Hepatic stellate cell (primary cell): Measurements from ENCODE around the gene NOL4L.

Experiments used
- DNase-seq: peaks from one replicate; pipeline ENCODE4 v3.0.0; 2011; ENCODE audit warnings: low spot score

Gene NOL4L, protein sequence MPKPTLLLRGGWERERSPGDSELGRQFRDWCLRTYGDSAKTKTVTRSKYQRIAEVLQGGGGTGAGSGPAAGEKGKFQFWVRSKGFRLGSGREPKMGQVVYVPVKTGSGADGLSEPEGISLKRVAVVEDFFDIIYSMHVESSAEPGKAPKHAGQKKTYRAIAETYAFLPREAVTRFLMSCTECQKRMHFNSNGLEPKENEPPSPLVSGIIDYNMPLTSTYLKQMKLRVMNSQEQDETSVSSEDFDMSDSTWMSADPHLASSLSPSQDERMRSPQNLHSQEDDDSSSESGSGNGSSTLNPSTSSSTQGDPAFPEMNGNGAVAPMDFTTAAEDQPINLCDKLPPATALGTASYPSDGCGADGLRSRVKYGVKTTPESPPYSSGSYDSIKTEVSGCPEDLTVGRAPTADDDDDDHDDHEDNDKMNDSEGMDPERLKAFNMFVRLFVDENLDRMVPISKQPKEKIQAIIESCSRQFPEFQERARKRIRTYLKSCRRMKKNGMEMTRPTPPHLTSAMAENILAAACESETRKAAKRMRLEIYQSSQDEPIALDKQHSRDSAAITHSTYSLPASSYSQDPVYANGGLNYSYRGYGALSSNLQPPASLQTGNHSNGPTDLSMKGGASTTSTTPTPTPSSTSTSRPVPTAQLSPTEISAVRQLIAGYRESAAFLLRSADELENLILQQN

GRCh38 chr20:32585011-32585585 lies at the start of gene NOL4L:
NOL4L (minus strand) TSS chr20:32585333; CDS start chr20:32584890, 443 bp downstream.
- DNase-seq = peak; percentile 45

GRCh38 chr20:32634041-32634805 lies 49.1 kb upstream of the NOL4L start:
- no peak for DNase-seq

GRCh38 chr20:32632461-32633354 lies 47.6 kb upstream of the NOL4L start:
- DNase-seq = no peak

DNA sequence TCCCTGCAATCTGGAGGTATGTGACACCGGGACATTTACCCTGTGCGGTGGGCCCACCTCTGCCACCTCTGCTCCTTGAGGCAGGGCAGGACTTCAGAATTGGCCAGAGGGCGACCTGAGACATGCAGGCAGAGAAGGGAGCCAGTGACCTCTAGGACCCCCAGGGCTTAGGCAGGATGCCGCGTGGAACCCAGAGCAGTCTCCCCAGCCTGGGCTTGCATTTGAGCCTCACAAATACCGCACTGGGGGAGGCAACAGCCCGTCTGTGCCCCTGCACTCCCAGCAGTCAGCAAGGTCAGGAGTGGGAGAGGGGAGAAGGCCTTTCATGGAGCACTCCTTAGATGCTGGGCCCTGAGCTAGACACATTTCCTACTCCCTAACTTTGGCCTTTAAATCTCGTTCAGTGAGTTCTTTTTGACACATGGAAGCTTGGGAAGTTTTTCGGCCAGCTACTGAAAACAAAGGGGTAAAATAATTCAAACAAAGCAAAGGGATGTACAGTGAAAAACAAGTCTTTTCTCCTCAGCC lies 46.9 kb upstream of the NOL4L start:
- no peak for DNase-seq

DNA sequence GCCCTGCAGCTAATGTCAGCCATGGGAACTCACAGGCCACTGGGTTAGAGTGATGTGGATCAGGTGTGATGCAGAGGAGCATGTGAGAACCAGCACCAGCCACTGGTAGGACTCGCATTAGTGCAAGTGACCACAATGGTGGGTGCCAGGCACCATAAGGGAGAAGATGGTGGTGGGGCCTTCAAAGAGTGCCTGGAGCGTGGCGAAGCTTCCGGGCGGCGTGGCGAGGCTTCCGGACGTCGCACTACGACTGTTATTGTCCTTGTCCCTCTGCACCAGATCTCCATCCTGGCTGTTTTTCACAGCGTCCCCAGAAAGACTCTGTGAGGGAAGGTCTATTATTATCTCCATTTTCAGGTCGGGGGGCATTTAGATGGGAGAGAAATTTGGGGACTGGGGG lies 44.7 kb upstream of the NOL4L start:
- no peak for DNase-seq

DNA sequence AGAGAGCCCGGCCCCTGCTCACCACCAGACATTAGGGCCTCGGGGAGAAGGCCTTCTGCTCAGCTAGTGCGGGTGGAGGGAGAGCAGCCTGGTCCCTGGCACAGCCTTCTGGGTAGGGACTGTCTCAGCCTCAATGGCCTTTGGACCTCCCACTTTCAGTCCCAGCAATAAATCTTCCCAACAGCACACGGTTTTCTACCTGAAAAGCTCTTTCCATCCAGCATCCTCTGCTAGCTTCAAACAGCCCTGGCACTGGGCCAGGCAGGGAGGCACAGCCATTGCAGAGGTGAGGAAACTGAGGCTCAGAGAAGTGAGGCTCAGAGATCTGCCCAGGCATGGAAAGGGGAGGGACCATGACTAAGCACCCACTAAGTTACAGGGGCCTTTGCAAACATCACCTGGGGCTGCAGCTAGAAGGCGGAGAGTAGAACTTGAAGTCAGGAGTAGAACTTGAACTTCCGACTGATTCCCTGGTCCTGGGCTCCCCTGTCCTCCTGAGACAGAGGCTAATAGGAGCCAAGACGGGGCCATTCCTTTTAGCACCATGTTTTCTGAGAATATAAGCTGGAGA lies 43.9 kb upstream of the NOL4L start:
- DNase-seq = no peak

GRCh38 chr20:32626859-32627636 lies 41.9 kb upstream of the NOL4L start:
- DNase-seq = no peak

DNA sequence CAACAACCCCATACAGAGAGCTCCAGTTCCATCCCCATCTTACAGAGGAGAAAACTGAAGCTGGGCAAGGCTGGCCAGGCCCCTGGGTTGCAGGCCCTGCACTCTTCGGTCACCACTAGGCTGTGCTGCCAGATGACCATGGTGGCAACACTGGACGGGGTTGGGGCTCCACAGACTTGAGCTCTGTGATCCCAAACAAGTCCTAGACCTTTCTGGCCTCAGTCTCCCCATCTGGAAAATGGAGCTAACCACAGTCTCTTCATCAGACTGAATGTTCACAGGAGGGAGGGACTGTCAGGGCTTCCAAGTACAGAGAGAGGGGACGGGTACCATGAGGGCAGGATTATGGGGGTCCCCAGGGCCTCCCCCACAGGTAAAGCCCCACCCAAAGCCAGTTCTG lies 41.3 kb upstream of the NOL4L start:
- no peak for DNase-seq

DNA sequence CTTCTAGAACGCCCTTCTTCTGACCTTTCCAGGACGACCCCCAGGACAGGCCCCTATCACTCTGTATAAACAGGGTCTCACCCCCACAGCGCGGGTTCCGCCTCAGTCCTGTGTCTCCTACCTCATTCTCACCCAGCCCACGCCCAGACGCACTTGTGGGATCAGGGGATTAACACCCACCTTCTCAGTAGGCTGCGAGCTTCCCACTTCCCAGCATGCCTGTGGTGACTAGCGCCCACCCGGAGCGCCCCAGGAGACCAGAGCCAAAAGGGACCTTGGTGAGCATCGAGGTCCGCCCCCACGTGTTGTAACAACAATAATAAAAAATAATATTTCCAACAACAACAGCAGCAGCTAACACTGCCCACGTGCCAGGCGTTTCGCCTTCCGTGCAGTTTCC lies 40.9 kb upstream of the NOL4L start:
- DNase-seq = no peak

DNA sequence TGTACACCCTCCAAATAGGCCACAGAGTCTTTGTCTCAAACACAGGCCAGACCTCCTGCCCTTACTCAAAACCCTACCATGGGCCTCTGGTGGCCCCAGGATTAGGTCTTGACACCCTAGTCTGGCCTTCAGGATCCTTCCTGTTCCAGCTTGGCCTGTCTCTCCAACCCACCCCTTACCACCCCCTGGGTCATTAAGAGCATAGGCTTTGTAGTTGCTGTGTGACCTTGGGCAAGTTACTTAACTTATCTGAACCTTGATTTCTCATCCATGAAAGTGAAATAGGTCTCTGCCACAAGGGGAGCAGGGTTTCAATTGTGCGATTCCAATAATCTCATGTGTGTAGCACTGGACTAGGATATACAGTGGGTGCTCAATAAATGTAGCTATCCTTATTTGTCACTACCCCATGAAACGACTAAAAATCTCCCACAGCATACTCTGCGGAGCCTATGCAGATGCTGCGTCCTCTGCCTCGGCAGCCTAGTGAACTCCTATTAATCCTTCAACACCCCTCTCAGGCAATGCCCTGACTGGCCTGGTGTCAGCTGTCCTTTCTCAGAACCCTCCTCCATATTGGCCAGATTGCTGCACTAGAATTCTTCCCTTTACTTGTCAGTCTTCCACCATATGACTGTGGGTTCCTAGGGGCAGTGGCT lies 39.7 kb upstream of the NOL4L start:
- no peak for DNase-seq

DNA sequence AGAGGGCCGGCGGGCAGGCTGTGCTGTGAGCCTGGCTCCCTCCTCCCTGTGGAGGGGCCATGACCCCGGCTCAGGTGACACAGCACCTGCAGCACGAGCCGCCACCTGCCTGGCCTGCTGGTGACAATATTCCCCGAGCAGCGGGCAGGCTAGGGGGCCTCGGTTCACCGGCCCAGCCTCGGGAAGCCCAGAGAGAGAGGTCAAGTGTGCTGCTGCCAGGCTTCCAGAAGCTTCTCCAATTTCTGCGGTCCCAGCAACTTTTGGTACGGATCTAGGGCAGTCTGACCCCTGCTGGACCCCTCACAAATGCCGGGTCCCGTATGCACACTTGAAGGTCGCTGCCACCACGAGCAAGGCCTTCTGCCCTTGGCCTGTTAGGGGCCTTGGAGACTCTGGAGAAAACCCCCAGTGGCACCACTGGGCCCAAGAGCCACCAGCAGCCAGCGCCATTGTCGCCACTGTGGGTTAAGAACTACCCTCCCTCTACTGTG lies 38.6 kb upstream of the NOL4L start:
- no peak for DNase-seq

- no peak for DNase-seq
Observed at GRCh38 chr20:32622585-32623468, 37.7 kb upstream of the NOL4L start.

DNA sequence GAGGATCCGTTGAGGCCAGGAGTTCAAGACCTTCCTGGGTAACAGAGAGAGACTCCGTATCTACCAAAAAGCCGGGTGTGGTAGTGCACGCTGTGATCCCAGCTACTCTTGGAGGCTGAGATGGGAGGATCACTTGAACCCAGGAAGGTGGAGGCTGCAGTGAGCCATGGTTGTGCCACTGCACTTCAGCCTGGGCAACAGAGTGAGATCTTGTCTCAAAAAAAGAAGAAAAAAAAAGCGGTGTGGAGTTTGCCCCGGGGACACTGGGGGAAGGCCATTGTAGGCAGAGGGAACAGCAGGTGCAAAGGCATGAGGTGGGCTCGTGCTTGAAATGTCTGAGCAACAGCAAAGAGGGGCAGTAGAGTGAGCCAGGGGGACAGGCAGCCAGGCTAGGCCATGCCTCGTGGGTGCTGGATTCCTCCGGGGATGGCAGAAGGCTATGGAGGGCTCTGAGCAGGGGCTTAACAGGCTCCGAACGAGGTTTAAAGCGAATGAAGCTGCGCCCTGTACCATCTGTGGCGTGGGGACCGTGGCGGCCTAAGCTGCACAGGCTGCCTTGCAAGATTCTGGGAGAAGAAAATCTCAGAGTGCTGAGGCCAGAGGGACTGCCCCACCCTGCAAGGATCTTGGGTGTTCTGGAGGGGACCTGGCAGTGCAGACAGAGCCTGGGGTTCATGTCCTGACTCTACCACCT lies 36.9 kb upstream of the NOL4L start:
- DNase-seq = no peak

DNA sequence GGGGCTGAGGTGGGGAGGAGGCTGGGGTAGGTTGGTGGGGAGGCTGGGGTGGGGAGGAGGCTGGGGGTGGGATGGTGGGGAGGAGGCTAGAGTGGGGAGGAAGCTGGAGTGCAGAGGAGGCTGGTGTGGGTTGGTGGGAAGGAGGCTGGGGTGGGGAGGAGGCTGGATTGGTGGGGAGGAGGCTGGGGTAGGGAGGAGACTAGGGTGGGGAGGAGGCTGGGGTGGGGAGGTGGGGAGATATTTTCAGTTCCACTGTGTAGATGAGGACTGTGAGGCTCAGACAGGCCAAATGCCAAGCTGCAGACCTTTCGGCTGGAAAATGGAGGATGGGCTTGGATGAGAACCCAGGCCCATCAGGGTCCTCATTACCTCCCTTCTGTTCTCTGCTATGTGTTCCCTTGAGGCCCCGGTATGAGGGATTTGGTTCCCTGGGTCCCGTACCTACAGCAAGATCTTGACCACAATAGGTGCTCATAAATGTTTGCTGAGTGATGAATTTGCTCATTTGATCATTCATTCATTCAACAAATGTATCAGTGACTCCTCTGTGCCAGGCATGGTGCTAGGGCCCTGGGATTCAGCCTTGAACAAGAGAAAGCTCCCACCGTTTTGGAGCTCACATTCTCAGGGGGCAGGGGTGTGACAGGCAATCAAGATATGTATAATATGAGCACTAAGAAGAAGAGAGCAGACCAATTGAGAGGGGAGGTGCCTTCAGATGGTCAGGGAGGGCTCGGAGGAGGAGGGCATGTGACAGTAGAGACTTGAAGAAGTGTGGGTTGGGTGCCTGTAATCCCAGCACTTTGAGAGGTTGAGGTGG lies 36.1 kb upstream of the NOL4L start:
- DNase-seq = peak; percentile 57

DNA sequence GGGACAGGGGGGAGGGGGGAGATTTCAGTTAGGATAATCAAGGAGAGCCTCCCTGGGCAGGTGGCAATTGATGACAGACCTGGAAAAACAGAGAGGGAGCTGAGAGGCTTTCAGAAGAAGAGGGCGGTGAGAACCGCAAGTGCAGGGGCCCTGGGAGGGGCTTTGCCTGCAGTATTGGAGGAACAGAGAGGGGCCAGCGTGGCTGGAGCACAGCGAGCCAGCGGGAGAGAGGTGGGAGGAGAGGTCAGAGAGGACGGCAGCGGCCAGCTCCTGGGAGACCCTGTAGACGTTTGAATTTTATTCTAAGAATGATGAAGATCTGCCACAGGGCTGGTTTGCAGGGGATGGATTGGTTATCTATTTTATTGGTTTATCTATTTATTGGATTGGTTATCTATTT lies 34.5 kb upstream of the NOL4L start:
- no peak for DNase-seq

- DNase-seq = no peak
Observed at GRCh38 chr20:32614772-32615171, 29.6 kb upstream of the NOL4L start.

GRCh38 chr20:32614303-32614702 lies 29.2 kb upstream of the NOL4L start:
- DNase-seq = no peak
